B cell (primary cell): ENCODE measurements around the gene GRAMD2A.

Experiments
- CTCF ChIP-seq: fragments of 200-600 bp; IDR thresholded peaks from one replicate; pipeline ENCODE4 v1.8.0; 2022; ENCODE audit warnings: antibody characterized with exemption, mild to moderate bottlenecking
- EZH2 ChIP-seq: IDR thresholded peaks from 2 replicates; pipeline ENCODE4 v1.6.1; 2012; ENCODE audit warnings: borderline replicate concordance, low read depth, mild to moderate bottlenecking, moderate library complexity, low read length; ENCODE audit not compliant: insufficient read depth, poor library complexity, severe bottlenecking

GRCh38 chr15:72237853-72238224, 40.3 kb upstream of the GRAMD2A start:
- TF ChIP-seq CTCF, result no peak
- TF ChIP-seq EZH2, result no peak
